Muscle of leg (tissue), 11 donors: ENCODE measurements around the gene USP33. TPM values are rescaled to one million over a fixed set of nuclear protein-coding genes. Genes with fewer than 3 reads are reported as not detected.
"Not testable (repeated sequence)": the region's sequence is repeated elsewhere in the genome, so short reads cannot be mapped to it uniquely, and the experiment has no call there.

Source experiments
- DNase-seq: peaks from one replicate; pipeline ENCODE4 v3.0.0; 2013
- H3K27ac ChIP-seq: one replicate; pipeline ENCODE4 v1.5.1; 2013; ENCODE audit warnings: mild to moderate bottlenecking, low read length, control low read depth
- H3K27me3 ChIP-seq: one replicate; pipeline ENCODE4 v1.6.1; 2013; ENCODE audit warnings: low read length; ENCODE audit not compliant: control insufficient read depth, insufficient read depth
- H3K36me3 ChIP-seq: one replicate; pipeline ENCODE4 v1.6.1; 2013; ENCODE audit warnings: low read length; ENCODE audit not compliant: control insufficient read depth, insufficient read depth
- H3K4me1 ChIP-seq: one replicate; pipeline ENCODE4 v1.6.1; 2013; ENCODE audit warnings: low read length; ENCODE audit not compliant: control insufficient read depth, insufficient read depth
- H3K4me3 ChIP-seq: one replicate; pipeline ENCODE4 v1.5.1; 2013; ENCODE audit warnings: low read length, control low read depth
- H3K9me3 ChIP-seq: replicated peaks from 2 replicates; pipeline ENCODE4 v1.6.1; 2013; ENCODE audit warnings: low read depth, low read length; ENCODE audit not compliant: control insufficient read depth
- WGBS: methylation state at CpG from one replicate; pipeline ENCODE4 v1.1.5; 2013; ENCODE audit warnings: missing lambda C conversion rate; ENCODE audit not compliant: insufficient coverage; 5-methylcytosine and 5-hydroxymethylcytosine counted together
- polyA plus RNA-seq, 8 donors: library from polyadenylated mRNA; unstranded; fragments of 120-200 nt; gene quantifications; one replicate each; pipeline versions ENCODE4 v1.2.1 to v1.2.3, GENCODE V29; 2013; ENCODE audit warnings: inconsistent platforms in 1 of 8, low replicate concordance in 1 of 8; ENCODE audit not compliant: insufficient read length in 8 of 8, insufficient read depth in 1 of 8
- total RNA-seq: library from RNA; stranded (reverse); fragments of 120-200 nt; gene quantifications from one replicate; pipeline ENCODE4 v1.2.4, GENCODE V29; 2013

USP33 gene
- total and polyA plus RNA-seq, 9 donors: 27.4 to 47.2 (median 33.0) TPM

DNA sequence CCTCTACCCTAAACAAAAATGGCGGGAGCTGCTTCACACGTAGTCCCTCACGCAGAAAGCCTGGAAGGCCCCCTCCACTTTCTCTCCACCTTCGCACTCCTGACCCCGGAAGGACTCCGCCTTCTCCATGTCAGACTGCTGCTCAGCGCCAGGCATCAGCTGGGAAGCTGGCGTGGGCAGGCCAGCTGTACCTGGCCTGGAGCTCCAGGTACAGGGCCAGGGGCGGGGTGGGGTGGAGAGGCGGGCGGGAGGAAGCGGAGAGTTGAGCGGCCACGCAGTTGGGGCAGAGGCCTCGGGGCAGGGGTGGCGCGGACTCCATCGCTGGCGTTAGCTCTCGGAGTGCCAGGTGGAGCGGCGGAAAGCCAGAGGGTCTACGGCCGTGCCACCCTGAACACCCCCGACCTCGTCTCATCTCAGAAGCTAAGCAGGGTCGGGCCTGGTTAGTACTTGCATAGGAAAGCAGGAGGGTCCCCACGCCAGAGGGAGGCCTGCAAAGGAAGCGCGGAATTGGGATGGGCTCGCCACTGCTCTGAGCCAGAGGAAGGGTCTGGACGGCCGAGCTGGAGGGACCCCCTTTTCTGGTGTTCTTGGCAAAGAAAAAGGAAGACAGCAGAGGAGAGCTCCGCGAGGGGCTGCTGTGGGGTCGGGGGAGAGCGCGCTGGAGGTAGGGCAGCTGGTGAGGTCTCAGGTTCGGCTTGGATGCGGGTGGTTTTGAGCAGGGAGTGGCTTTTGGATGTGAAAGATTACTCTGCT lies 20.1 kb upstream of the USP33 start, which contains the start of gene MIGA1:
MIGA1 (plus strand) TSS at position 121 of the 753 bp plus-strand sequence. CDS start 3,604 bp downstream, outside the sequence.
- DNase-seq: peak; percentile 97
- Histone ChIP-seq H3K36me3 (peaks cover 6% of the 10 kb centered on the region), H3K4me3 (peak within 1 kb of the TSS; percentile 92), H3K27ac (peak within 1 kb of the TSS; percentile 75), H3K27me3 (no peaks in the 10 kb centered on the region), H3K4me1 (peaks cover 3% of the 10 kb centered on the region), H3K9me3 (no peaks in the 10 kb centered on the region)
- 0% methylated on average over 31 of the region's 40 CpGs for WGBS

DNA sequence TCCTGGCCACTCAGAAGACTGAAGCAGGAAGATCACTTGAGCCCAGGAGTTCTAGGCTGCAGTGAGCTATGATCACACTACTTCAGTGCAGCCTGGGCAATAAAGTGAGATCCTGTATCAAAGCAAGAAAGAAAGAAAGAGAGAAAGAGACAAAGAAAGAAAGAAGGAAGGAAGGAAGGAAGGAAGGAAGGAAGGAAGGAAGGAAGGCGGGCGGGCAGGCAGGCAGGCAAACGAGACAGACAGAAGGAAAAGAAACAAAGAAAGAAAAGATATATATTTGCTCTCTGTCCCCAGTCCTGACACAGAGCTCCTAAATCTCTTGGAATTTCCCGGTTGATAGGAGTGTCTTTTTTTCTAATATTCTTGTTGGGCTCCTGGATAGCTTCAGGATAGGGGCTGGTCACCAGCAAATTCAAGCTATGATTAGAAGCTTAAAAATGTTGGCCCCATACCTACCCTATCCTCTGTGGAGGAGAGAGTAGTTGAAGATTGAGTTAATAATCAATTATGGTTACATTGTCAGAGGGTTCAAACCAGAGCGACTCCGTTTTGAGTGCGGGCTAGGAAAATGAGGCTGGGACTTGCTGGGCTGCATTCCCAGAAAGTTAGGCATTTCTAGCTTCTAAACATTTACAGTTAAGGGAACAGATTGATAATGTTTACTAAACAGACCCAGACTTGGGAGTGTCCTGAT lies 16.5 kb upstream of the USP33 start:
- 50% methylated on average over 1 of the region's 7 CpGs for WGBS

DNA sequence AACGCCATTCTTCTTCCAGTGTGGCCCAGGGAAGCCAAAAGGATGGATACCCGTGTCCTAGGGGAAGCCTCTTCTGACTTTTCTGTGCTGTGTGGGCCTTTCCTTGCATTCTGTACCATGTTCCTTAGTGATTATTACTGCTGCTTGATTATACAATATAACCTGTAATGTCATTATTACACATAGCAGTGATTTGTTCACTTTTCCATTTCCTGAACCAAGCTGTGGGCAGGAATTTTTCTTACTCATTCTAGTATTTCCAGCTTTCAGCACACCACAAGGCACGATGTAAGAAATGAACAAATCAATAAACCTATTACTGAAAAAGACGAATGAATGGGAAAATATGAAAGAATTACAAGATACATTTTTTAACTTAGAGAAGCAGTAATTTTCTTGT lies 8.4 kb upstream of the USP33 start:
- Histone ChIP-seq H3K36me3 (no peaks in the 10 kb centered on the region), H3K27me3 (no peaks in the 10 kb centered on the region), H3K4me1 (no peaks in the 10 kb centered on the region), H3K4me3 (no peak overlapping the region), H3K9me3 (no peaks in the 10 kb centered on the region), H3K27ac (no peak overlapping the region)
- no CpG with 5 or more reads among the region's 4 CpGs for WGBS
- DNase-seq: no peak

More for the DNA sequence above, 16.5 kb upstream of the USP33 start:
- H3K36me3 ChIP-seq: no peaks in the 10 kb centered on the region
- H3K4me3 ChIP-seq: no peak overlapping the region
- no peak overlapping the region for H3K27ac ChIP-seq
- no peak for DNase-seq
- H3K9me3 ChIP-seq: no peaks in the 10 kb centered on the region
- peaks cover 3% of the 10 kb centered on the region for H3K4me1 ChIP-seq
- no peaks in the 10 kb centered on the region for H3K27me3 ChIP-seq

DNA sequence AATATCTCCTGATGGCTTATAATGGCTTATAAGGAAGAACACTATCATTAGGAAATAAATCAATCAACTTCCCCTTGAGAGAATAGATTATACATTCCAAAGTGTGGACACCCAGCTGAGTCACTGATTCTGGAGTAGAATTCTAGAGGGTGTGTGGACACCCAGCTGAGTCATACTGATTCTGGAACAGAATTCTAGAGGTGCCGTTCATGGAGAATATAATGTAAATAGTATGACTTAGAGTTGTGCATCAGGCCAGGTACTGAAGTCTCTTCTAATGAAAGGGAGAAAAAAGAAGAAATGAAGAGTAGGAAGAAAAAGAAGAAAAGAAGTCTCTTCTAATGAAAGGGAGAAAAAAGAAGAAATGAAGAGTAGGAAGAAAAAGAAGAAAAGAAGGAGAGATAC lies 2.4 kb upstream of the USP33 start:
- no peaks in the 10 kb centered on the region for H3K27me3 ChIP-seq
- WGBS: 100% methylated on average over 1 of the region's 1 CpG
- no peak overlapping the region for H3K4me3 ChIP-seq
- H3K36me3 ChIP-seq: no peaks in the 10 kb centered on the region
- no peak for DNase-seq
- no peaks in the 10 kb centered on the region for H3K9me3 ChIP-seq
- H3K27ac ChIP-seq: no peak overlapping the region
- peaks cover 3% of the 10 kb centered on the region for H3K4me1 ChIP-seq

DNA sequence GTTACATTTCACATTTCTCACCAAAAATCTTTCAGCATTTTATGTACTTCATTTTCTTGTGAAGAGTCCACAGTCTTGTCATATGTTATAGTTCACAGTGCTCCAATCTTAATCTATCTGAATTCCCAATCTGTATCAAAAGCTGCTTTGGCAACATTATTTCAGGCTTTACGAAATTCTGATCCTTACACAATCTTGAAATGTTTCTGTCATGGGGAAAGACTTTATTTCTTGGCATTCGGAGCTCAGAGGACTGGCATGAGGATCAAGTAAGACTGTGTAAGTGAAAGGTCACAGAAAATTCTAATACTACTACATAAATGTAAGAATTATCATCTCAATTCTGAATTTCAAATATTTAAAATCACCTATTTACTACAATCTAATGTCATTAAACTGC lies 2.0 kb downstream of the USP33 start:
- Histone ChIP-seq H3K27me3 (no peaks in the 10 kb centered on the region), H3K27ac (no peak overlapping the region), H3K4me3 (no peak overlapping the region), H3K4me1 (peaks cover 3% of the 10 kb centered on the region), H3K36me3 (no peaks in the 10 kb centered on the region), H3K9me3 (no peaks in the 10 kb centered on the region)
- WGBS: no CpG with 5 or more reads among the region's 2 CpGs
- peak; percentile 6 for DNase-seq

DNA sequence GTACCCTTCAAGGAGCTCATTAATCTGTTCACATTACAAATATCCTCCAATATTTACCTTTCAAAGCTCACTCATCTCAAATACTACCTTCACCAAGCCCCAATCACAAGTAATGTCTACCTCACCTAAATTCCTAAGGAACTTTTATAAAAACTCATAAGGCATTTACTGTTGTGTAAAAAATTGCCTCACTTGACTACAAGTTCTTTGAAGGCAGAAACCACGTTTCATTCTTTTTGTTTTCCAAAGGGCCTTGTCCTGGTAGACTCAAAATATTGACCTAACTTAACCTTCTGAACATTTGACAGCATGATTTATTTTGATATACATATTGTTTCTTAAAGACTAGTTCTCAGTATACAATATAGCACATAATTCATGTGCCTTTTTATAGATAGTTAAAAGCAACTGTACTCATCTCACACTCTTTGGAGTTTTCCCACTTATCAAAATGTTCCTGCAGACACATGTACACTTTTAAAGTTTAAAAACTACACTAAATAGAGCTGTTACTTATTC lies 2.5 kb downstream of the USP33 start:
- Histone ChIP-seq H3K36me3 (no peaks in the 10 kb centered on the region), H3K4me3 (no peak overlapping the region), H3K27me3 (no peaks in the 10 kb centered on the region), H3K4me1 (peaks cover 3% of the 10 kb centered on the region), H3K27ac (no peak overlapping the region), H3K9me3 (no peaks in the 10 kb centered on the region)
- WGBS: no CpG with 5 or more reads among the region's 1 CpG
- no peak for DNase-seq

DNA sequence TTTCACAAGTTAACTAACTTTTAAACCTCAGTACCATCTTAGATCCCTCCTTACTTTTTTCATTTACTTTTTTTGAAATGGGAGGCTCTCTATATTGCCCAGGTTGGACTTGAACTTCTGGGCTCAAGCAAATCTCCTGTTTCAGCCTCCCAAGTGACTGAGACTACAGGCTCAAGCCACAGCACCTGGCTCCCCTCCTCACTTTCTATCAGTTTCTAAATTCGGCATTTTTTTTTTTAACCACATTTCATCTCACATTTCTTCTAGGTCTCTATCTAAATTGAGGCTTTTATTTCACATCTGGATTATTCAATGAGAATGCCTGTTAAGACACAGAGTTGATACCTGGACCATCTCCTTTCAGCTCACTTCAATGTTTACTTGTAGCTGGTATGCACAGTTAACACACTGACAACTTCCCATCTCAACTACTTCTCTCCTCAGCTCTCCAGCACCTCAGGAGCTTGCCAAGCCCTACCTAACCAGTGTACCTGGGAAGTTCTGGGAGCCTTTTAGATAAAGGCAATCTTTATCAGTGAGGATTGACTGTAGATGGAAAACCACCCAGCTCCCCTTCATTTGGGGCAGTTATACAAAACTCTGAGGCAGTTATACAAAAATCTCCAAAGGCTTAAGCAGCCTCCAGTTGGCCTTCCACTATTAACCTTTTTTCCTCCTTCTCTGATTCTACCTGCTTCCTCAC lies 3.4 kb downstream of the USP33 start:
- Histone ChIP-seq H3K9me3 (no peaks in the 10 kb centered on the region), H3K36me3 (no peaks in the 10 kb centered on the region), H3K27me3 (no peaks in the 10 kb centered on the region), H3K27ac (no peak overlapping the region), H3K4me3 (no peak overlapping the region), H3K4me1 (peaks cover 3% of the 10 kb centered on the region)
- no peak for DNase-seq
- no CpG with 5 or more reads among the region's 1 CpG for WGBS

DNA sequence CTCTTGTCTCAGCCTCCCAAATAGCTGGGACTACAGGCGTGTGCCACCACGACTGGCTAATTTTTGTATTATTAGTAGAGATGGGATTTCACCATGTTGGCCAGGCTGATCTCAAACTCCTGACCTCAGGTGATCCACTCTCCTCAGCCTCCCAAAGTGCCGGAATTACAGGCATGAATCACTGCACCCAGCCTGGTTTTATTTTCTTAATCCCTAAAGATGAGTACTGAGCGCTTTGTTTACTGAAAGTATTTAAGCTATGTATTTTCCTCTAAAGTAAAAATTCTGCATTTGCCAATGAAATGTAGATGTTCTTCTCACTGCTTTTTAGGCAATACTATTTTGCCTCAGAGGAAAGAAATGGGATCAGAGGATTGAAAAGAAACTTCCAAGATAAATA lies 10.2 kb downstream of the USP33 start:
- not testable (repeated sequence) for H3K4me1 ChIP-seq, DNase-seq, H3K4me3 ChIP-seq, H3K27me3 ChIP-seq, H3K36me3 ChIP-seq, H3K27ac ChIP-seq, H3K9me3 ChIP-seq
- no CpG with 5 or more reads among the region's 4 CpGs for WGBS

DNA sequence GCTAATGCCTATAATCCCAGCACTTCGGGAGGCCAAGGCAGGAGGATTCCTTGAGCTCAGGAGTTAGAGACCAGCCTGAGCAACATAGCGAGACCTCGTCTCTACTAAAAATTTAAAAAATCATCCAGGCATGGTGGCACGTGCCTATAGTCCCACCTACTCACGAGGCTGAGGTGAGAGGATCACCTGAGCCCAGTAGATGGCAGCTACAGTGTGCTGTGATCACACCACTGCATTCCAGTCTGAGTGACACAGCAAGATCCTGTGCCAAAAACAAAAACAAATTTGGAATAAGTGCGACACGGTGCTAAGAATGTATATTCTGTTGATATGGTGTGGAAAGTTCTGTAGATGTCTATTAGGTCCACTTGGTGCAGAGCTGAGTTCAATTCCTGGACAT lies 15.1 kb downstream of the USP33 start:
- H3K4me3 ChIP-seq: no peak overlapping the region
- H3K9me3 ChIP-seq: no peaks in the 10 kb centered on the region
- no peaks in the 10 kb centered on the region for H3K4me1 ChIP-seq
- no peak for DNase-seq
- H3K36me3 ChIP-seq: peaks cover 5% of the 10 kb centered on the region
- H3K27ac ChIP-seq: no peak overlapping the region
- WGBS: 87% methylated on average over 6 of the region's 7 CpGs
- H3K27me3 ChIP-seq: no peaks in the 10 kb centered on the region

DNA sequence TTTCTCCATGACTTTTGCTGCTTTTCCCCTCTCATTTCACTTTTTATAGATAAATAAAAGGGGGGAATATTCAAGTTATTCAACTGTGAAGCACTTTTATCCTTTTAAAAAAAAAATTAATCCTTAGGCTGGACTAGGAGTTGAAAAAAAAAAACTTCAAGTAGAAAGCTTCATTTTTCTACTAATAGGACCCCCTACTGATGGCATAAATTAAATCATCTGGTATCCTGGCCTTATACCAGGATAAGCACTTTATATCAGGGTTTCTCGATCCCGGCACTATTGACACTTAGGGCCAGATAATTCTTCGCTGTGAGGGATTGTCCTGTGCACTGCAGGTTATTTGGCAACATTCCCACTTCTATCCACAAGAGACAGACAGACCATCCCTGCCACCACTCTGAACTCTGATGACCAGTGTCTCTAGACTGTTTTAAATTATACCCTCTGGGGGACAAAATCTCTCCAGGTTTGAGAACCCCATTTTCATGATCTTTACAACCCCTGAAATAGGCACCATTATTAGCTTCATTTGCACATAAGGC lies 17.6 kb downstream of the USP33 start:
- no peaks in the 10 kb centered on the region for H3K27me3 ChIP-seq
- no peak for DNase-seq
- H3K4me3 ChIP-seq: no peak overlapping the region
- no peaks in the 10 kb centered on the region for H3K4me1 ChIP-seq
- peaks cover 9% of the 10 kb centered on the region for H3K36me3 ChIP-seq
- WGBS: 97% methylated on average over 3 of the region's 3 CpGs
- no peaks in the 10 kb centered on the region for H3K9me3 ChIP-seq
- no peak overlapping the region for H3K27ac ChIP-seq
